Ishikawa (cell line): ENCODE measurements around the gene PPIP5K2.

Experiments used
- EP300 ChIP-seq: IDR thresholded peaks from 2 replicates; pipeline ENCODE4 v1.6.1; 2012; ENCODE audit warnings: borderline replicate concordance
- FOXM1 ChIP-seq: IDR thresholded peaks from 2 replicates; pipeline ENCODE4 v1.6.1; 2012; ENCODE audit warnings: low read depth, borderline replicate concordance
- RAD21 ChIP-seq: IDR thresholded peaks from 2 replicates; pipeline ENCODE4 v1.6.1; 2012; ENCODE audit warnings: low read depth
- TAF1 ChIP-seq: IDR thresholded peaks from 2 replicates; pipeline ENCODE4 v1.6.1; 2012; ENCODE audit warnings: low read depth, mild to moderate bottlenecking
- TEAD4 ChIP-seq: IDR thresholded peaks from 2 replicates; pipeline ENCODE4 v1.6.1; 2012
- YY1 ChIP-seq: IDR thresholded peaks from 2 replicates; pipeline ENCODE4 v1.6.1; 2012; ENCODE audit warnings: low read depth
- TF ChIP-seq, protein P1 (sequence below): IDR thresholded peaks from 2 replicates; pipeline ENCODE4 v1.6.1; 2012
- TF ChIP-seq, protein P2 (sequence below): IDR thresholded peaks from 2 replicates; pipeline ENCODE4 v1.6.1; 2012; ENCODE audit warnings: low read depth, mild to moderate bottlenecking
- TF ChIP-seq, protein P3 (sequence below): IDR thresholded peaks from 2 replicates; pipeline ENCODE4 v1.6.1; 2012

DNA sequence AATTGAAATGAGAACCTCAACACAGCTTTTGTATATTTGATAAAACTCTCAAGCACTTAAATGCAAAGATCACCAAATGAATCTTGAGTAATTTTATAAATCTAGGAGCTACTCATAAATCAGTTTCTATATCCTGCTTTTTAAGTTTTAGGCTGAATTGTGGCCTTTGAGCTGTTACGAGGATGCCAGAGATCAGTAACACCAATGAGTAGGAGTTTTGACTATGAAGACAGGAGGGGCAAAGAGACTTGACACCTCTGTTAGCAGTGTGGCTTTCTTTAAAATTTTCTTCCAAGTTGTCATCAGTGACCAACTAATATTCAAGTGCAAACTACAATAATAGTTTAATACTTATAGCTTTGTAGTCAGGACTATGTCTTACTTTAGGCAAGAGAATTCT is 12.6 kb downstream of the PPIP5K2 start:
- TF ChIP-seq EP300 (no peak), TAF1 (no peak), TEAD4 (no peak), YY1 (no peak), RAD21 (no peak), FOXM1 (no peak)
- TF ChIP-seq, protein P1, sequence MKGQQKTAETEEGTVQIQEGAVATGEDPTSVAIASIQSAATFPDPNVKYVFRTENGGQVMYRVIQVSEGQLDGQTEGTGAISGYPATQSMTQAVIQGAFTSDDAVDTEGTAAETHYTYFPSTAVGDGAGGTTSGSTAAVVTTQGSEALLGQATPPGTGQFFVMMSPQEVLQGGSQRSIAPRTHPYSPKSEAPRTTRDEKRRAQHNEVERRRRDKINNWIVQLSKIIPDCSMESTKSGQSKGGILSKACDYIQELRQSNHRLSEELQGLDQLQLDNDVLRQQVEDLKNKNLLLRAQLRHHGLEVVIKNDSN: no peak
- TF ChIP-seq, protein P2, sequence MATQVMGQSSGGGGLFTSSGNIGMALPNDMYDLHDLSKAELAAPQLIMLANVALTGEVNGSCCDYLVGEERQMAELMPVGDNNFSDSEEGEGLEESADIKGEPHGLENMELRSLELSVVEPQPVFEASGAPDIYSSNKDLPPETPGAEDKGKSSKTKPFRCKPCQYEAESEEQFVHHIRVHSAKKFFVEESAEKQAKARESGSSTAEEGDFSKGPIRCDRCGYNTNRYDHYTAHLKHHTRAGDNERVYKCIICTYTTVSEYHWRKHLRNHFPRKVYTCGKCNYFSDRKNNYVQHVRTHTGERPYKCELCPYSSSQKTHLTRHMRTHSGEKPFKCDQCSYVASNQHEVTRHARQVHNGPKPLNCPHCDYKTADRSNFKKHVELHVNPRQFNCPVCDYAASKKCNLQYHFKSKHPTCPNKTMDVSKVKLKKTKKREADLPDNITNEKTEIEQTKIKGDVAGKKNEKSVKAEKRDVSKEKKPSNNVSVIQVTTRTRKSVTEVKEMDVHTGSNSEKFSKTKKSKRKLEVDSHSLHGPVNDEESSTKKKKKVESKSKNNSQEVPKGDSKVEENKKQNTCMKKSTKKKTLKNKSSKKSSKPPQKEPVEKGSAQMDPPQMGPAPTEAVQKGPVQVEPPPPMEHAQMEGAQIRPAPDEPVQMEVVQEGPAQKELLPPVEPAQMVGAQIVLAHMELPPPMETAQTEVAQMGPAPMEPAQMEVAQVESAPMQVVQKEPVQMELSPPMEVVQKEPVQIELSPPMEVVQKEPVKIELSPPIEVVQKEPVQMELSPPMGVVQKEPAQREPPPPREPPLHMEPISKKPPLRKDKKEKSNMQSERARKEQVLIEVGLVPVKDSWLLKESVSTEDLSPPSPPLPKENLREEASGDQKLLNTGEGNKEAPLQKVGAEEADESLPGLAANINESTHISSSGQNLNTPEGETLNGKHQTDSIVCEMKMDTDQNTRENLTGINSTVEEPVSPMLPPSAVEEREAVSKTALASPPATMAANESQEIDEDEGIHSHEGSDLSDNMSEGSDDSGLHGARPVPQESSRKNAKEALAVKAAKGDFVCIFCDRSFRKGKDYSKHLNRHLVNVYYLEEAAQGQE: no peak
- TF ChIP-seq, protein P3, sequence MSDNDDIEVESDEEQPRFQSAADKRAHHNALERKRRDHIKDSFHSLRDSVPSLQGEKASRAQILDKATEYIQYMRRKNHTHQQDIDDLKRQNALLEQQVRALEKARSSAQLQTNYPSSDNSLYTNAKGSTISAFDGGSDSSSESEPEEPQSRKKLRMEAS: no peak
